ENCODE measurements around the gene MNS1.
"Not testable (repeated sequence)": the region's sequence is repeated elsewhere in the genome, so short reads cannot be mapped to it uniquely, and the experiment has no call there.

Gene MNS1

DNA sequence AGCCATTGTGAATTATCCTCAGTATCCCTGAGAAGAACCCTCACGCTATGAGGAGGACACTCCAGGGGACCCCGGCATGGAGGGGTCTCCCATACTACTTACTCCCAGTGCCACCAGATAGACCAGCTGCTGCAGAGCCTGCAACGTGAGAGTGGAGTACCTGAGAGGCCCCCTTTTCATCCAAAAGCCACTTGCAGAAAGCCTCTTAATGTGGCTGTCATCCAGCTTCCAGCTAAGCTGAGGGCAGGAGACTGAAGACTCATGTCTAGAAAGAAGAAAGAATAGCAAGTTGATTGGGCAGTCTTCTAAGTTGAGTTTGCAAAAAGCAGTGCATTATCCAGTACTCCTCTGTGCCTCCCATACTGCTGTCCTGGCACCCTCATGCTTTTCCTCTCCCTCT is 27.3 kb upstream of the MNS1 start:
- Histone ChIP-seq H3K79me1 (ENCODE audit: low read length) (no peaks in the 10 kb centered on the region), H3K27me3 (ENCODE audit: insufficient read depth, low read length, poor library complexity) (no peaks in the 10 kb centered on the region), H3K9ac (ENCODE audit: low read length) (no peak overlapping the region), H4K8ac (ENCODE audit: low read depth, low read length) (no peak overlapping the region), H2BK120ac (ENCODE audit: low read depth, low read length) (no peak overlapping the region), H3K4me1 (ENCODE audit: control insufficient read depth, low read depth, low read length) (no peaks in the 10 kb centered on the region), H4K5ac (ENCODE audit: low read length) (no peak overlapping the region), H3K56ac (ENCODE audit: low read length) (no peak overlapping the region), H3K27ac (ENCODE audit: low read depth, low read length) (no peak overlapping the region), H2AK5ac (ENCODE audit: low read length) (no peak overlapping the region), H3K23ac (ENCODE audit: low read length) (no peak overlapping the region), H3K18ac (ENCODE audit: low read length) (no peak overlapping the region), H3K4me3 (ENCODE audit: low read length) (no peak overlapping the region), H2BK15ac (replicated peaks; ENCODE audit: low read depth) (no peak overlapping the region), H2BK5ac (ENCODE audit: low read length) (no peak overlapping the region), H3K36me3 (ENCODE audit: control insufficient read depth, insufficient read depth, low read length) (no peaks in the 10 kb centered on the region), H3K4ac (ENCODE audit: low read depth, low read length) (no peak overlapping the region), H3K4me2 (ENCODE audit: low read length) (no peak overlapping the region), H3K79me2 (ENCODE audit: control insufficient read depth, insufficient read depth, low read length) (no peaks in the 10 kb centered on the region)
- DNase-seq, result no peak
- no CpG with 5 or more reads among the region's 3 CpGs for WGBS (ENCODE audit: extremely low coverage, insufficient coverage, low lambda C conversion rate)

DNA sequence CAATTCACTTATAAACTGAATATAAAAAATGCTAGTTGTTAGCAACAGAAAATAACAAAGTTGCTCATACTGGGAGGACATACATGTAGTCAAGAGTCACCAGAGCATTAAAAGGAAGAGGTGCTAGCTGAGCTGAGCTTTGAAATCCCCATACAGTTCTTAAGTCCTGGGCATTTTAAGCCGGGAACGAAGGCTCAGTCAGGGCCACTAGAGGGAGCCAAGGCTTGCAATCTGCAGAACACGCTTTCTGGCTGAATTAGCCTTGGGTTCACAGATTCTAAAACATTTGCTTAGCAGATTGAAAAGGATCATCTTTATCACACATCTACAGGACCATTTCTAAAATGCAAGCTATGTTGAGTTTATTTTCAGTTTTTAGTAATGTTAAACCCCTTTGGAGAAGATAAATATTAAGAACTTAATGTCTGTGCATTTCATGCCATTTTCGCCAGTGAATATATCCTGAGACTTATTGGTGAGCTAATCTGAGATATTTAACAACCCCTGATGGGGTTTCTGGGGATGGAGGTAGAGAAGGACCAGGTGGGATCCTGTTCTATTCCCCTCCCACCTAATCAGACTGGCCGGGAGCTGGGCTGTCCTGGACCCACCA is 26.3 kb upstream of the MNS1 start:
- H3K18ac ChIP-seq (ENCODE audit: low read length), result no peak overlapping the region
- no peak overlapping the region for H4K8ac ChIP-seq (ENCODE audit: low read depth, low read length)
- no peak overlapping the region for H3K27ac ChIP-seq (ENCODE audit: low read depth, low read length)
- no peaks in the 10 kb centered on the region for H3K79me1 ChIP-seq (ENCODE audit: low read length)
- WGBS (ENCODE audit: extremely low coverage, insufficient coverage, low lambda C conversion rate), result no CpG with 5 or more reads among the region's 5 CpGs
- no peak overlapping the region for H2BK5ac ChIP-seq (ENCODE audit: low read length)
- H3K4me2 ChIP-seq (ENCODE audit: low read length), result no peak overlapping the region
- H3K4me3 ChIP-seq (ENCODE audit: low read length), result no peak overlapping the region
- H3K36me3 ChIP-seq (ENCODE audit: control insufficient read depth, insufficient read depth, low read length), result no peaks in the 10 kb centered on the region
- H2AK5ac ChIP-seq (ENCODE audit: low read length), result no peak overlapping the region
- no peak overlapping the region for H3K4ac ChIP-seq (ENCODE audit: low read depth, low read length)
- no peak overlapping the region for H2BK15ac ChIP-seq (replicated peaks; ENCODE audit: low read depth)
- H4K5ac ChIP-seq (ENCODE audit: low read length), result no peak overlapping the region
- H3K4me1 ChIP-seq (ENCODE audit: control insufficient read depth, low read depth, low read length), result no peaks in the 10 kb centered on the region
- H3K56ac ChIP-seq (ENCODE audit: low read length), result no peak overlapping the region
- H3K27me3 ChIP-seq (ENCODE audit: insufficient read depth, low read length, poor library complexity), result no peaks in the 10 kb centered on the region
- H3K23ac ChIP-seq (ENCODE audit: low read length), result no peak overlapping the region
- H3K9ac ChIP-seq (ENCODE audit: low read length), result no peak overlapping the region
- H3K79me2 ChIP-seq (ENCODE audit: control insufficient read depth, insufficient read depth, low read length), result no peaks in the 10 kb centered on the region
- no peak overlapping the region for H2BK120ac ChIP-seq (ENCODE audit: low read depth, low read length)
- peak; percentile 78 for DNase-seq

DNA sequence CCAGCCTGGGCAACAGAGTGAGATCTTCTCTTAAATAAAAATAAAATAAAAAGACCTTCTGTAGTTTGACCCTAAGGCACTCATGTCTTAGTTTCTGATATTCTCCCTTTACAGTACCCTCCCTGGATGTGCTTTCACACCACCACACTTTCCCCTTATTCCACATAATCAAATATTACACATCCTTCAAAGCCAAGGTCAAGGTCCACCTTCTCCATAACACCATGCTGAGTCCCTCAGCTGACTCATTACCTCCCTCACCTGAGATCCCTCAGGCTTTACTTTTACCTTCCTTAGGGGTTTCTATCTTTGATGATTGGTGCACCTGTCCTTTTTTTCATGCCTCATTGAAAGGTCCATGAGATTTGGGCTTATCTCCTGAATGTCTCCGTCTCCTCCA is 25.5 kb upstream of the MNS1 start:
- Histone ChIP-seq H2BK120ac (ENCODE audit: low read depth, low read length) (no peak overlapping the region), H3K4me1 (ENCODE audit: control insufficient read depth, low read depth, low read length) (no peaks in the 10 kb centered on the region), H4K8ac (ENCODE audit: low read depth, low read length) (no peak overlapping the region), H3K56ac (ENCODE audit: low read length) (no peak overlapping the region), H3K4ac (ENCODE audit: low read depth, low read length) (no peak overlapping the region), H4K5ac (ENCODE audit: low read length) (no peak overlapping the region), H3K27ac (ENCODE audit: low read depth, low read length) (no peak overlapping the region), H3K9ac (ENCODE audit: low read length) (no peak overlapping the region), H3K79me2 (ENCODE audit: control insufficient read depth, insufficient read depth, low read length) (no peaks in the 10 kb centered on the region), H3K36me3 (ENCODE audit: control insufficient read depth, insufficient read depth, low read length) (no peaks in the 10 kb centered on the region), H3K4me2 (ENCODE audit: low read length) (no peak overlapping the region), H2BK5ac (ENCODE audit: low read length) (no peak overlapping the region), H3K79me1 (ENCODE audit: low read length) (no peaks in the 10 kb centered on the region), H3K18ac (ENCODE audit: low read length) (no peak overlapping the region), H3K23ac (ENCODE audit: low read length) (no peak overlapping the region), H2AK5ac (ENCODE audit: low read length) (no peak overlapping the region), H3K27me3 (ENCODE audit: insufficient read depth, low read length, poor library complexity) (no peaks in the 10 kb centered on the region), H3K4me3 (ENCODE audit: low read length) (no peak overlapping the region), H2BK15ac (replicated peaks; ENCODE audit: low read depth) (no peak overlapping the region)
- no peak for DNase-seq
- no CpG with 5 or more reads among the region's 1 CpG for WGBS (ENCODE audit: extremely low coverage, insufficient coverage, low lambda C conversion rate)

DNA sequence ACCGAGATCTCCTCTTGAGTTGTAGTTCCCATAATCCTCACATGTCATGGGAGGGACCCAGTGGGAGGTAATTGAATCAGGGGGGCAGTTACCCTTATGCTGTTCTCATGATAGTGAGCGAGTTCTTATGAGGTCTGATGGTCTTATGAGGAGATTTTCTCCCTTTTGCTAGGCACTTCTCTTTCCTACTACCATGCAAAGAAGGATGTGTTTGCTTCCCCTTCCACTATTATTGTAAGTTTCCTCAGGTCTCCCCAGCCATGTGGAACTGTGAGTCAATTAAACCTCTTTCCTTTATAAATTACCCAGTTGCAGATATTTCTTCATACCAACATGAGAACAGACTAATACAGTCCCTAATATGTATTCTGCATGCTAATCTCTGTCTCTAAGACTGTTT is 21.3 kb upstream of the MNS1 start:
- not testable (repeated sequence) for H3K4ac ChIP-seq (ENCODE audit: low read depth, low read length); H2BK5ac ChIP-seq (ENCODE audit: low read length); H3K79me2 ChIP-seq (ENCODE audit: control insufficient read depth, insufficient read depth, low read length); H4K5ac ChIP-seq (ENCODE audit: low read length); H3K4me2 ChIP-seq (ENCODE audit: low read length); H4K8ac ChIP-seq (ENCODE audit: low read depth, low read length); H2BK120ac ChIP-seq (ENCODE audit: low read depth, low read length); H3K23ac ChIP-seq (ENCODE audit: low read length); H3K18ac ChIP-seq (ENCODE audit: low read length); H2BK15ac ChIP-seq (replicated peaks; ENCODE audit: low read depth); H3K4me3 ChIP-seq (ENCODE audit: low read length); H3K79me1 ChIP-seq (ENCODE audit: low read length); H3K27me3 ChIP-seq (ENCODE audit: insufficient read depth, low read length, poor library complexity); H3K9ac ChIP-seq (ENCODE audit: low read length); H3K4me1 ChIP-seq (ENCODE audit: control insufficient read depth, low read depth, low read length); DNase-seq; H2AK5ac ChIP-seq (ENCODE audit: low read length); H3K56ac ChIP-seq (ENCODE audit: low read length); H3K36me3 ChIP-seq (ENCODE audit: control insufficient read depth, insufficient read depth, low read length); H3K27ac ChIP-seq (ENCODE audit: low read depth, low read length)
- no CpG with 5 or more reads among the region's 2 CpGs for WGBS (ENCODE audit: extremely low coverage, insufficient coverage, low lambda C conversion rate)

DNA sequence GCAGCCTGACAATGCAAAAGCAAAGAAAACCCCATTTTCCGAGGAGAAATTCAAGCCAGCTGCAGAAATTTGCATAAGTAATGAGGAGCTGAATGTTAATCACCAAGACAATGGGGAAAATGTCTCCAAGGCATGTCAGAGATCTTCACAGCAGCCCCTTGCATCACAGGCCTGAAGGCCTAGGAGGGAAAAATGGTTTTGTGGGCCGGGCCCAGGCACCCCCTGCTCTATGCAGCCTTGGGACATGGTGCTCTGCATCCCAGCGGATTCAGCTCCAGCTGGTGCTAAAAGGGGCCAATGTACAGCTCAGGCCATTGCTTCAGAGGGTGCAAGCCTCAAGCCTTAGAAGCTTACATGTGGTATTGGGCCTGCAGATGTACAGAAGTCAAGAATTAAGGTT is 20.5 kb upstream of the MNS1 start:
- H3K4me2 ChIP-seq (ENCODE audit: low read length); H4K8ac ChIP-seq (ENCODE audit: low read depth, low read length); H3K4me1 ChIP-seq (ENCODE audit: control insufficient read depth, low read depth, low read length); H3K79me2 ChIP-seq (ENCODE audit: control insufficient read depth, insufficient read depth, low read length); H3K27me3 ChIP-seq (ENCODE audit: insufficient read depth, low read length, poor library complexity); H2BK120ac ChIP-seq (ENCODE audit: low read depth, low read length); H3K4me3 ChIP-seq (ENCODE audit: low read length); H4K5ac ChIP-seq (ENCODE audit: low read length); H2BK5ac ChIP-seq (ENCODE audit: low read length); H3K18ac ChIP-seq (ENCODE audit: low read length); DNase-seq; H2BK15ac ChIP-seq (replicated peaks; ENCODE audit: low read depth); H2AK5ac ChIP-seq (ENCODE audit: low read length); H3K4ac ChIP-seq (ENCODE audit: low read depth, low read length); H3K23ac ChIP-seq (ENCODE audit: low read length); H3K79me1 ChIP-seq (ENCODE audit: low read length); H3K9ac ChIP-seq (ENCODE audit: low read length); H3K27ac ChIP-seq (ENCODE audit: low read depth, low read length); H3K36me3 ChIP-seq (ENCODE audit: control insufficient read depth, insufficient read depth, low read length); H3K56ac ChIP-seq (ENCODE audit: low read length): not testable (repeated sequence)
- no CpG with 5 or more reads among the region's 3 CpGs for WGBS (ENCODE audit: extremely low coverage, insufficient coverage, low lambda C conversion rate)

DNA sequence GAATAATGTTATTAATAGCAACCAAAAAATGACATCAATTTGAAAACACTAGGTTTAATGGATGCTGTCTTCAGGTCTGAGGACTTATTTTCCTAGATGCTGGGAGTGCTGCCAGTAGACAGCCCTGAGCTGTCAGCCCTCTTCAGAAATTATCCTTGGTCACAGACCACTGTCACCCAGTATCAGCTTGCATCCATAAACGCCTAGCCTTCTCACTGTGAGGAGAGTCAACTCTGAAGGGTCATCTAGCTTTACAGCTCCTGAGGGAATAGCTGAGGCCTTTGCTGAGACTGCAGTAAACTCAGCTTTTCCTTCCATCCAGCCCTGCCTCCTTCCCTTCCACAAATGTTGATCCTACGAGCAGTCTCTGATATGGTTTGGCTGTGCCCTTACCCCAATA is 19.4 kb upstream of the MNS1 start:
- no CpG with 5 or more reads among the region's 2 CpGs for WGBS (ENCODE audit: extremely low coverage, insufficient coverage, low lambda C conversion rate)
- Histone ChIP-seq H3K36me3 (ENCODE audit: control insufficient read depth, insufficient read depth, low read length) (no peaks in the 10 kb centered on the region), H3K4me3 (ENCODE audit: low read length) (no peak overlapping the region), H4K8ac (ENCODE audit: low read depth, low read length) (no peak overlapping the region), H3K4me2 (ENCODE audit: low read length) (no peak overlapping the region), H3K79me2 (ENCODE audit: control insufficient read depth, insufficient read depth, low read length) (no peaks in the 10 kb centered on the region), H2BK120ac (ENCODE audit: low read depth, low read length) (no peak overlapping the region), H2BK5ac (ENCODE audit: low read length) (no peak overlapping the region), H4K5ac (ENCODE audit: low read length) (no peak overlapping the region), H3K79me1 (ENCODE audit: low read length) (no peaks in the 10 kb centered on the region), H3K27ac (ENCODE audit: low read depth, low read length) (no peak overlapping the region), H3K56ac (ENCODE audit: low read length) (no peak overlapping the region), H3K4ac (ENCODE audit: low read depth, low read length) (no peak overlapping the region), H3K18ac (ENCODE audit: low read length) (no peak overlapping the region), H3K4me1 (ENCODE audit: control insufficient read depth, low read depth, low read length) (no peaks in the 10 kb centered on the region), H3K9ac (ENCODE audit: low read length) (no peak overlapping the region), H3K27me3 (ENCODE audit: insufficient read depth, low read length, poor library complexity) (no peaks in the 10 kb centered on the region), H3K23ac (ENCODE audit: low read length) (no peak overlapping the region), H2AK5ac (ENCODE audit: low read length) (no peak overlapping the region), H2BK15ac (replicated peaks; ENCODE audit: low read depth) (no peak overlapping the region)
- DNase-seq, result no peak

Data from mesendoderm (in vitro differentiated cells).